ENCODE data around the gene DOCK4.
A peak's percentile ranks its signal among the peaks of the same experiment; 100 is the strongest.

Gene DOCK4

DNA sequence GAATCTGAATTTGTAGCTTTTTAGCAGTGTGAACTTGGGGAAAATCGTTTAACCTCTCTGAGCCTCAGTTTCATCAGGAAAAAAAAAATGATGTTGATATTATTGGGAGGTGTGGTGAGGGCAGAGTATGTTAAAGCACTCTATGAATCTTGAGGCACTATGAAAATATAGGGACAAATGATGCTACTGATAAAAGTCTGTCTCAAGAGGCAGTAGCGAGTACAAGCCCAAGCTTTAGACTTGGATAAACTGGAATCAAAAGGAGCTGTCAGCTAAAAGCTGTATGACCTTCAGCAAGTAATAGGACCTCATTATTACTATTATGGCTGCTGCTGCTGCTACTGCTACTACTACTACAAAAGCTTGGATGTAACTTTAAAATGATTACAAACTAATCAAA lies 8.7 kb upstream of the DOCK4 start:
- Histone ChIP-seq H3K9ac (ENCODE audit: insufficient read length, low read depth) (no peak overlapping the region), H3K36me3 (ENCODE audit: insufficient read depth, insufficient read length, low read length) (no peaks in the 10 kb centered on the region), H3K27me3 (ENCODE audit: insufficient read depth, insufficient read length) (no peaks in the 10 kb centered on the region), H3K9me3 (ENCODE audit: insufficient read depth, low read length) (no peaks in the 10 kb centered on the region), H3K4me3 (ENCODE audit: insufficient read length, low read depth) (no peak overlapping the region), H3K4me1 (ENCODE audit: insufficient read depth, insufficient read length) (no peaks in the 10 kb centered on the region)
- DNase-seq (ENCODE audit: low read depth, low spot score) = no peak
- TF ChIP-seq SUZ12 (IDR thresholded peaks at IDR 0.05; ENCODE audit: extremely low read depth, insufficient read depth, insufficient read length) (no peak), YY1 (IDR thresholded peaks at IDR 0.05; ENCODE audit: insufficient read depth, insufficient read length) (no peak), ZNF274 (IDR thresholded peaks at IDR 0.05; ENCODE audit: low read depth, low read length) (no peak)

DNA sequence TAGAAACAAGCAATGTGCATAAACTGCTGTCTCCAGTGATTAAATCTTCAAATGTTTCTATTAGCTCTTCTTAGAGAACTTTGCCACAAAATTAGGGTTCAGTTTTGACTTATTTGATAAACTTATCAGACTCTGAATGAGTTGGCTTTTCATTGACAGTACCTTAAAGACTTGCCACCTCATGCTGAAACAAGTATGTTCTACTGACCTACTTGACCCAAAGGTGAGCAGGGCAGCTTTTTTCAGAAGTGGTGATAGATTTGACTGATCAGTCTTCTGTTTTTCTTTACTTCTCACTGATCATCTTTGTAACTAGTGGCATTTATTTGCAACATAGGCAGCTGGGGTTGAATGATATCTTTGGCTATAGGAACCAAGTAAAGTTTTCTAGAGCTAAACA lies 8.1 kb upstream of the DOCK4 start:
- H3K4me1 ChIP-seq (ENCODE audit: insufficient read depth, insufficient read length) = no peaks in the 10 kb centered on the region
- no peaks in the 10 kb centered on the region for H3K27me3 ChIP-seq (ENCODE audit: insufficient read depth, insufficient read length)
- TF ChIP-seq SUZ12 (IDR thresholded peaks at IDR 0.05; ENCODE audit: extremely low read depth, insufficient read depth, insufficient read length) (no peak), ZNF274 (IDR thresholded peaks at IDR 0.05; ENCODE audit: low read depth, low read length) (no peak), YY1 (IDR thresholded peaks at IDR 0.05; ENCODE audit: insufficient read depth, insufficient read length) (no peak)
- H3K9ac ChIP-seq (ENCODE audit: insufficient read length, low read depth) = no peak overlapping the region
- no peak overlapping the region for H3K4me3 ChIP-seq (ENCODE audit: insufficient read length, low read depth)
- H3K9me3 ChIP-seq (ENCODE audit: insufficient read depth, low read length) = no peaks in the 10 kb centered on the region
- DNase-seq (ENCODE audit: low read depth, low spot score) = no peak
- no peaks in the 10 kb centered on the region for H3K36me3 ChIP-seq (ENCODE audit: insufficient read depth, insufficient read length, low read length)

DNA sequence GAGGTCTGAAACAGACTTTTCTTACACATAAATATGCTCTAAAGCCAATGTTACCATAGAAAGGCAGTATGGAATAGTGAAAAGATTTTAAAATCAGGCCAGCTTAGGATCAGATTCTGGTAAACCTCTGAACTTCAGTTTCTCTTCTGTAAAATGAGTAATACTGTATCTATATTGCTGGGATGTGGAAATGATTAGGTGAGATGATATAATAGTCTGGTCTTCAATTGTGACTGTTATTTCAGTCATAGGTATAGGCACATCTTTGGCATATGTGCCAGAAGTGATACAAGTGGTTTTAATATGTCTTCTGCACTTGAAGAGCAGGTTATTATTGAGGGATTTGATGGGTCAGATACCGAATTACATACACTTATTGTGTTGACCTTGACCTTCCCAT lies 7.5 kb upstream of the DOCK4 start:
- no peaks in the 10 kb centered on the region for H3K27me3 ChIP-seq (ENCODE audit: insufficient read depth, insufficient read length)
- H3K36me3 ChIP-seq (ENCODE audit: insufficient read depth, insufficient read length, low read length) = no peaks in the 10 kb centered on the region
- H3K4me1 ChIP-seq (ENCODE audit: insufficient read depth, insufficient read length) = no peaks in the 10 kb centered on the region
- H3K4me3 ChIP-seq (ENCODE audit: insufficient read length, low read depth) = no peak overlapping the region
- H3K9ac ChIP-seq (ENCODE audit: insufficient read length, low read depth) = no peak overlapping the region
- H3K9me3 ChIP-seq (ENCODE audit: insufficient read depth, low read length) = no peaks in the 10 kb centered on the region
- TF ChIP-seq ZNF274 (IDR thresholded peaks at IDR 0.05; ENCODE audit: low read depth, low read length) = no peak
- no peak for TF ChIP-seq SUZ12 (IDR thresholded peaks at IDR 0.05; ENCODE audit: extremely low read depth, insufficient read depth, insufficient read length)
- no peak for TF ChIP-seq YY1 (IDR thresholded peaks at IDR 0.05; ENCODE audit: insufficient read depth, insufficient read length)
- no peak for DNase-seq (ENCODE audit: low read depth, low spot score)

DNA sequence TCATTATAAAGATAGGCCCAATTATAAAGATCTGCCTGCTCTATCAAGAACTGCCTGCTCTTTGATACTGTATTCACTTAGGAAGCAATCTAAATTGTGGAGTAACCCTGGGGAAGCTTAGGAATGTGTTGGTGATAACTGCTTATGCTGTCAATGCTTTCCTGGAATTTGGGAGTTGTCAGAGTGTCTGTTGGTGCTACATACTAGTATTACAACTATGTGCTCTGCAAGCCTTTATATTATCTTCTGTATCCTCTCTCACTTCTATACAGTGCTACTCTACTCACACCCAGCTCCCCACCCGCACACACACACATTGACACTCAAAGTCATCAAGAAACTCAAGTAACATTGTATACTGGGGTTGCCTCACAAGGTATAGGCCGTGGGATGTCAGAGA lies 6.4 kb upstream of the DOCK4 start:
- no peak for DNase-seq (ENCODE audit: low read depth, low spot score)
- Histone ChIP-seq H3K4me1 (ENCODE audit: insufficient read depth, insufficient read length) (no peaks in the 10 kb centered on the region), H3K9ac (ENCODE audit: insufficient read length, low read depth) (no peak overlapping the region), H3K4me3 (ENCODE audit: insufficient read length, low read depth) (no peak overlapping the region), H3K36me3 (ENCODE audit: insufficient read depth, insufficient read length, low read length) (no peaks in the 10 kb centered on the region), H3K27me3 (ENCODE audit: insufficient read depth, insufficient read length) (no peaks in the 10 kb centered on the region), H3K9me3 (ENCODE audit: insufficient read depth, low read length) (no peaks in the 10 kb centered on the region)
- TF ChIP-seq YY1 (IDR thresholded peaks at IDR 0.05; ENCODE audit: insufficient read depth, insufficient read length) (no peak), ZNF274 (IDR thresholded peaks at IDR 0.05; ENCODE audit: low read depth, low read length) (no peak), SUZ12 (IDR thresholded peaks at IDR 0.05; ENCODE audit: extremely low read depth, insufficient read depth, insufficient read length) (no peak)

DNA sequence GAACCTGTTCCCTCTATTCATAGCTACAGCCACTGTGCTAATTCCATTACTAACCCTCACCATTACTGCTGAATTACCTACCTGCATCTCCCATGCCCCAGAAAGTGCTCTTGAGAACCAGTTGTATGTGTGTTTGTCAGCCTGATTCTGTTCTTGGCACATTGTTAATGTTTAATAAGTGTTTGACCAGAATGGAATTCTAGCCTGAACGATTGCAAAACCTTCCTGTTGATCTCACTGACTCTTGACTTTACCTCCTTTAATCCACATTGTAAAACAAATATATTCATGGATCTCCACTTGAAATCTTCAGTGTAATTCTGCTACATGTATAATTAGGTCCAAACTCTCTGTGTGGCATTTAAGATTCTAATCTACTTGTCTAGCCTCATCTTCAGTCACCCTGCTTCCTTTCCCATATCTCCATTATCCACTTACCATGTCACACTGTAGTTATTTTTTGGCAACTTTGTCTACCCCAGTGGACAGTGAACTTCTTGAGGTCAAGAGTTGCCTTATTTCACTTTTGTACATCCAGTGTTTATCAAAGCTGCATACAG lies 5.2 kb upstream of the DOCK4 start:
- H3K36me3 ChIP-seq (ENCODE audit: insufficient read depth, insufficient read length, low read length) = no peaks in the 10 kb centered on the region
- H3K9me3 ChIP-seq (ENCODE audit: insufficient read depth, low read length) = no peaks in the 10 kb centered on the region
- no peaks in the 10 kb centered on the region for H3K27me3 ChIP-seq (ENCODE audit: insufficient read depth, insufficient read length)
- no peak overlapping the region for H3K9ac ChIP-seq (ENCODE audit: insufficient read length, low read depth)
- H3K4me3 ChIP-seq (ENCODE audit: insufficient read length, low read depth) = no peak overlapping the region
- TF ChIP-seq ZNF274 (IDR thresholded peaks at IDR 0.05; ENCODE audit: low read depth, low read length) (no peak), YY1 (IDR thresholded peaks at IDR 0.05; ENCODE audit: insufficient read depth, insufficient read length) (no peak), SUZ12 (IDR thresholded peaks at IDR 0.05; ENCODE audit: extremely low read depth, insufficient read depth, insufficient read length) (no peak)
- H3K4me1 ChIP-seq (ENCODE audit: insufficient read depth, insufficient read length) = no peaks in the 10 kb centered on the region
- no peak for DNase-seq (ENCODE audit: low read depth, low spot score)

DNA sequence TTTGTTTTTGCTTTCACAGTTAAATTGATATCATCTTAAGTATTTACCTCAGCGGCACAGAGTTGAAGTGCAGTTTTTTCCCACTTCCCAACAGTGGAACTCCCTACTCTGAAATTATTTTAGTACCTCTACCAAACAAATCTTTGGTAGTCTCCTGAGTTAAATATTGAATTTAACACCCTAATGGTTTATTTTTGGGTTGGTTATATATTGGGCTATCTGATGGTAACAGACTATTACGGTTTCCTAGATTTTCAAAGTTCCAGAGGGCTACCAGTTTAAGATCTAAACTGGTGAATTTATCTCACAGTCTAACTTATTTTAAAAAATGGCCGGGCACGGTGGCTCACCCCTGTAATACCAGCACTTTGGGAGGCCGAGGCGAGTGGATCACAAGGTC lies 1.6 kb upstream of the DOCK4 start:
- no peak overlapping the region for H3K9ac ChIP-seq (ENCODE audit: insufficient read length, low read depth)
- no peak for DNase-seq (ENCODE audit: low read depth, low spot score)
- no peaks in the 10 kb centered on the region for H3K9me3 ChIP-seq (ENCODE audit: insufficient read depth, low read length)
- no peak overlapping the region for H3K4me3 ChIP-seq (ENCODE audit: insufficient read length, low read depth)
- TF ChIP-seq SUZ12 (IDR thresholded peaks at IDR 0.05; ENCODE audit: extremely low read depth, insufficient read depth, insufficient read length) = no peak
- TF ChIP-seq ZNF274 (IDR thresholded peaks at IDR 0.05; ENCODE audit: low read depth, low read length) = no peak
- TF ChIP-seq YY1 (IDR thresholded peaks at IDR 0.05; ENCODE audit: insufficient read depth, insufficient read length) = no peak
- H3K4me1 ChIP-seq (ENCODE audit: insufficient read depth, insufficient read length) = no peaks in the 10 kb centered on the region
- peaks cover 7% of the 10 kb centered on the region for H3K27me3 ChIP-seq (ENCODE audit: insufficient read depth, insufficient read length)
- H3K36me3 ChIP-seq (ENCODE audit: insufficient read depth, insufficient read length, low read length) = no peaks in the 10 kb centered on the region

DNA sequence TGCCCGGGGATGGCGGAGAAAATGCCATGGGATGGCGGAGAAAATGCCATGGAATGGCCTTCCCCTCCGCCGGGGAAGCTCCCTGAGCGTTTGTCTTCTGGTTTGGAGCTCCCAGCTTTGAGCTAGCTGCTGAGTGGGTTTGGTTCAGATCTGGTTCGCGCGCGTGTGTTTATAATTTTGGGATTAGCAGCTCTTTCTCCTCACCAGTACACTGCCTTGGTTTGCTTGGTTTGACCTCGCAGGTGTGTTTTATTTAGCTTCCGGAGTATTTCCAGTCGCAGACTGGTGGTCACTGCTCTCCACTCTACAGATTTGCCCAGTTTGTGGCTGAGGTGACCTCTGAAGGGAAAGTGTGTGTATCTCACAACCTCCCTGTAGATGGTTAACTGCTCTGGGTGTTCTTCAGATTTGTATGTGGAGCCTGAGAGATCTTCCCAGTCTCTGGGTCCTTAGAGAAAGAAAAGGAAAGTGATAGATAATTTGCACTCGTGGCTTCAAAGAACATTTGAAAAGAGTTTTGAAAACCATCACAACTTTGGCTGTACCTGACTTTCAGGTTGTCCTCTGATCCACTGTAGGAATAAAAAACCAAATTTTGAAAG lies 893 bp upstream of the DOCK4 start:
- Histone ChIP-seq H3K9me3 (ENCODE audit: insufficient read depth, low read length) (no peaks in the 10 kb centered on the region), H3K4me1 (ENCODE audit: insufficient read depth, insufficient read length) (no peaks in the 10 kb centered on the region), H3K4me3 (ENCODE audit: insufficient read length, low read depth) (peak overlapping the region; percentile 78), H3K36me3 (ENCODE audit: insufficient read depth, insufficient read length, low read length) (no peaks in the 10 kb centered on the region), H3K9ac (ENCODE audit: insufficient read length, low read depth) (peak overlapping the region; percentile 69), H3K27me3 (ENCODE audit: insufficient read depth, insufficient read length) (peaks cover 7% of the 10 kb centered on the region)
- TF ChIP-seq SUZ12 (IDR thresholded peaks at IDR 0.05; ENCODE audit: extremely low read depth, insufficient read depth, insufficient read length) (no peak), ZNF274 (IDR thresholded peaks at IDR 0.05; ENCODE audit: low read depth, low read length) (no peak), YY1 (IDR thresholded peaks at IDR 0.05; ENCODE audit: insufficient read depth, insufficient read length) (no peak)
- DNase-seq (ENCODE audit: low read depth, low spot score) = no peak

Data from NT2/D1 (cell line).